ENCODE data around the gene KRT73. TPM values are rescaled to one million over a fixed set of nuclear protein-coding genes. Genes with fewer than 3 reads are reported as not detected.

Gene KRT73
- total and polyA plus RNA-seq, 4 donors, result 0.10 to 0.33 TPM; not detected in 2

- H3K27ac ChIP-seq (ENCODE audit: low read depth, low read length), result no peak overlapping the region
- no peaks in the 10 kb centered on the region for H3K9me3 ChIP-seq (ENCODE audit: control insufficient read depth, insufficient read depth, low read length)
- H3K27me3 ChIP-seq (ENCODE audit: control insufficient read depth, insufficient read depth, low read length), result no peaks in the 10 kb centered on the region
- H3K4me1 ChIP-seq (ENCODE audit: control insufficient read depth, insufficient read depth, low read length), result peaks cover 8% of the 10 kb centered on the region
- no peak overlapping the region for H3K4me3 ChIP-seq (ENCODE audit: low read depth, low read length)
- H3K36me3 ChIP-seq (ENCODE audit: control insufficient read depth, insufficient read depth, low read length), result no peaks in the 10 kb centered on the region
- no peak for DNase-seq (ENCODE audit: low read depth in 4 of 6, low spot score in 6 of 6)
- WGBS (ENCODE audit: insufficient coverage), result 91% methylated on average over 8 of the region's 12 CpGs
These were observed 50.2 kb downstream of the KRT73 start for GRCh38 chr12:52568111-52568510.

GRCh38 chr12:52566847-52567291 lies 51.5 kb downstream of the KRT73 start:
- Histone ChIP-seq H3K9me3 (ENCODE audit: control insufficient read depth, insufficient read depth, low read length) (no peaks in the 10 kb centered on the region), H3K4me3 (ENCODE audit: low read depth, low read length) (no peak overlapping the region), H3K36me3 (ENCODE audit: control insufficient read depth, insufficient read depth, low read length) (no peaks in the 10 kb centered on the region), H3K27me3 (ENCODE audit: control insufficient read depth, insufficient read depth, low read length) (peaks cover 4% of the 10 kb centered on the region), H3K4me1 (ENCODE audit: control insufficient read depth, insufficient read depth, low read length) (peaks cover 8% of the 10 kb centered on the region), H3K27ac (ENCODE audit: low read depth, low read length) (no peak overlapping the region)
- WGBS (ENCODE audit: insufficient coverage), result 76% methylated on average over 5 of the region's 8 CpGs
- DNase-seq (ENCODE audit: low read depth in 4 of 6, low spot score in 6 of 6), result peak in 1 of 6 donors; percentile 26

GRCh38 chr12:52564582-52564981 lies 53.8 kb downstream of the KRT73 start:
- no peak overlapping the region for H3K4me3 ChIP-seq (ENCODE audit: low read depth, low read length)
- peaks cover 4% of the 10 kb centered on the region for H3K27me3 ChIP-seq (ENCODE audit: control insufficient read depth, insufficient read depth, low read length)
- no peaks in the 10 kb centered on the region for H3K9me3 ChIP-seq (ENCODE audit: control insufficient read depth, insufficient read depth, low read length)
- no peak for DNase-seq (ENCODE audit: low read depth in 4 of 6, low spot score in 6 of 6)
- 38% methylated on average over 1 of the region's 1 CpG for WGBS (ENCODE audit: insufficient coverage)
- H3K36me3 ChIP-seq (ENCODE audit: control insufficient read depth, insufficient read depth, low read length), result no peaks in the 10 kb centered on the region
- peaks cover 8% of the 10 kb centered on the region for H3K4me1 ChIP-seq (ENCODE audit: control insufficient read depth, insufficient read depth, low read length)
- no peak overlapping the region for H3K27ac ChIP-seq (ENCODE audit: low read depth, low read length)

GRCh38 chr12:52561880-52562449 lies 56.4 kb downstream of the KRT73 start:
- H3K27ac ChIP-seq (ENCODE audit: low read depth, low read length), result no peak overlapping the region
- no peak for DNase-seq (ENCODE audit: low read depth in 4 of 6, low spot score in 6 of 6)
- H3K27me3 ChIP-seq (ENCODE audit: control insufficient read depth, insufficient read depth, low read length), result peaks cover 7% of the 10 kb centered on the region
- H3K36me3 ChIP-seq (ENCODE audit: control insufficient read depth, insufficient read depth, low read length), result no peaks in the 10 kb centered on the region
- 68% methylated on average over 2 of the region's 3 CpGs for WGBS (ENCODE audit: insufficient coverage)
- no peaks in the 10 kb centered on the region for H3K9me3 ChIP-seq (ENCODE audit: control insufficient read depth, insufficient read depth, low read length)
- H3K4me1 ChIP-seq (ENCODE audit: control insufficient read depth, insufficient read depth, low read length), result peaks cover 8% of the 10 kb centered on the region
- H3K4me3 ChIP-seq (ENCODE audit: low read depth, low read length), result no peak overlapping the region

GRCh38 chr12:52559979-52560378 lies 58.4 kb downstream of the KRT73 start:
- peaks cover 5% of the 10 kb centered on the region for H3K4me1 ChIP-seq (ENCODE audit: control insufficient read depth, insufficient read depth, low read length)
- no peaks in the 10 kb centered on the region for H3K36me3 ChIP-seq (ENCODE audit: control insufficient read depth, insufficient read depth, low read length)
- H3K27me3 ChIP-seq (ENCODE audit: control insufficient read depth, insufficient read depth, low read length), result peaks cover 7% of the 10 kb centered on the region
- H3K9me3 ChIP-seq (ENCODE audit: control insufficient read depth, insufficient read depth, low read length), result no peaks in the 10 kb centered on the region
- H3K27ac ChIP-seq (ENCODE audit: low read depth, low read length), result no peak overlapping the region
- 89% methylated on average over 4 of the region's 4 CpGs for WGBS (ENCODE audit: insufficient coverage)
- no peak for DNase-seq (ENCODE audit: low read depth in 4 of 6, low spot score in 6 of 6)
- no peak overlapping the region for H3K4me3 ChIP-seq (ENCODE audit: low read depth, low read length)

- no peaks in the 10 kb centered on the region for H3K36me3 ChIP-seq (ENCODE audit: control insufficient read depth, insufficient read depth, low read length)
These were observed 59.4 kb downstream of the KRT73 start for GRCh38 chr12:52558781-52559445.

More at GRCh38 chr12:52558781-52559445, 59.4 kb downstream of the KRT73 start:
- H3K9me3 ChIP-seq (ENCODE audit: control insufficient read depth, insufficient read depth, low read length), result no peaks in the 10 kb centered on the region
- H3K27ac ChIP-seq (ENCODE audit: low read depth, low read length), result no peak overlapping the region
- H3K4me1 ChIP-seq (ENCODE audit: control insufficient read depth, insufficient read depth, low read length), result peaks cover 5% of the 10 kb centered on the region
- no peak overlapping the region for H3K4me3 ChIP-seq (ENCODE audit: low read depth, low read length)
- no peak for DNase-seq (ENCODE audit: low read depth in 4 of 6, low spot score in 6 of 6)
- H3K27me3 ChIP-seq (ENCODE audit: control insufficient read depth, insufficient read depth, low read length), result peaks cover 7% of the 10 kb centered on the region
- 51% methylated on average over 3 of the region's 8 CpGs for WGBS (ENCODE audit: insufficient coverage)

Other genes with a start within 250 kb of the KRT73 start
- not detected for gene KRT84, start 232.9 kb downstream of the KRT73 start, total RNA-seq
- not detected for gene KRT84, start 232.9 kb downstream of the KRT73 start, polyA plus RNA-seq (ENCODE audit: insufficient read length in 2 of 2)
- not detected for gene KRT82, start 212.2 kb downstream of the KRT73 start, total RNA-seq
- not detected for gene KRT82, start 212.2 kb downstream of the KRT73 start, polyA plus RNA-seq (ENCODE audit: insufficient read length in 2 of 2)
- under 1 TPM in 1 of 2 donors, not detected in 1; 0.06 TPM for gene KRT75, start 184.2 kb downstream of the KRT73 start, total RNA-seq
- under 1 TPM in 1 of 2 donors, not detected in 1; 0.12 TPM for gene KRT75, start 184.2 kb downstream of the KRT73 start, polyA plus RNA-seq (ENCODE audit: insufficient read length in 2 of 2)
- gene KRT6B, start 166.4 kb downstream of the KRT73 start, total RNA-seq, result not detected
- not detected for gene KRT6B, start 166.4 kb downstream of the KRT73 start, polyA plus RNA-seq (ENCODE audit: insufficient read length in 2 of 2)
- gene KRT6C, start 144.8 kb downstream of the KRT73 start, total RNA-seq, result not detected
- not detected for gene KRT6C, start 144.8 kb downstream of the KRT73 start, polyA plus RNA-seq (ENCODE audit: insufficient read length in 2 of 2)
- not detected for gene KRT6A, start 125.3 kb downstream of the KRT73 start, total RNA-seq
- gene KRT6A, start 125.3 kb downstream of the KRT73 start, polyA plus RNA-seq (ENCODE audit: insufficient read length in 2 of 2), result not detected
- gene KRT5, start 98.2 kb downstream of the KRT73 start, total RNA-seq, result under 1 TPM in 1 of 2 donors, not detected in 1; 0.99 TPM
- under 1 TPM; 0.27 to 0.68 TPM for gene KRT5, start 98.2 kb downstream of the KRT73 start, polyA plus RNA-seq (ENCODE audit: insufficient read length in 2 of 2)
- under 1 TPM in 1 of 2 donors, not detected in 1; 0.06 TPM for gene KRT71, start 65.4 kb downstream of the KRT73 start, total RNA-seq
- gene KRT71, start 65.4 kb downstream of the KRT73 start, polyA plus RNA-seq (ENCODE audit: insufficient read length in 2 of 2), result under 1 TPM; 0.33 to 0.35 TPM
- under 1 TPM in 1 of 2 donors, not detected in 1; 0.10 TPM for gene KRT74, start 44.7 kb downstream of the KRT73 start, total RNA-seq
- gene KRT74, start 44.7 kb downstream of the KRT73 start, polyA plus RNA-seq (ENCODE audit: insufficient read length in 2 of 2), result under 1 TPM in 1 of 2 donors, not detected in 1; 0.20 TPM
- under 1 TPM; 0.10 to 0.11 TPM for gene KRT72, start 17.1 kb downstream of the KRT73 start, total RNA-seq
- under 1 TPM; 0.29 to 0.51 TPM for gene KRT72, start 17.1 kb downstream of the KRT73 start, polyA plus RNA-seq (ENCODE audit: insufficient read length in 2 of 2)
- gene KRT2, start 33.7 kb upstream of the KRT73 start, total RNA-seq, result under 1 TPM in 1 of 2 donors, not detected in 1; 0.30 TPM
- gene KRT2, start 33.7 kb upstream of the KRT73 start, polyA plus RNA-seq (ENCODE audit: insufficient read length in 2 of 2), result under 1 TPM; 0.18 to 0.25 TPM
- gene KRT1, start 61.8 kb upstream of the KRT73 start, total RNA-seq, result 1 to 10 TPM in 1 of 2 donors, under 1 TPM in 1; 0.44 to 2.1 TPM
- under 1 TPM; 0.17 to 0.51 TPM for gene KRT1, start 61.8 kb upstream of the KRT73 start, polyA plus RNA-seq (ENCODE audit: insufficient read length in 2 of 2)
- under 1 TPM; 0.06 to 0.10 TPM for gene KRT77, start 85.0 kb upstream of the KRT73 start, total RNA-seq
- 1 to 10 TPM in 1 of 2 donors, under 1 TPM in 1; 0.29 to 2.2 TPM for gene KRT77, start 85.0 kb upstream of the KRT73 start, polyA plus RNA-seq (ENCODE audit: insufficient read length in 2 of 2)
- not detected for gene KRT76, start 158.8 kb upstream of the KRT73 start, total RNA-seq
- gene KRT76, start 158.8 kb upstream of the KRT73 start, polyA plus RNA-seq (ENCODE audit: insufficient read length in 2 of 2), result not detected
- gene KRT3, start 177.6 kb upstream of the KRT73 start, total RNA-seq, result under 1 TPM in 1 of 2 donors, not detected in 1; 0.10 TPM
- gene KRT3, start 177.6 kb upstream of the KRT73 start, polyA plus RNA-seq (ENCODE audit: insufficient read length in 2 of 2), result under 1 TPM in 1 of 2 donors, not detected in 1; 0.21 TPM
- under 1 TPM in 1 of 2 donors, not detected in 1; 0.11 TPM for gene KRT4, start 195.6 kb upstream of the KRT73 start, total RNA-seq
- under 1 TPM; 0.14 to 0.20 TPM for gene KRT4, start 195.6 kb upstream of the KRT73 start, polyA plus RNA-seq (ENCODE audit: insufficient read length in 2 of 2)
- gene KRT79, start 215.8 kb upstream of the KRT73 start, total RNA-seq, result under 1 TPM; 0.10 to 0.28 TPM
- gene KRT79, start 215.8 kb upstream of the KRT73 start, polyA plus RNA-seq (ENCODE audit: insufficient read length in 2 of 2), result 1 to 10 TPM; 1.4 TPM
- gene KRT78, start 230.4 kb upstream of the KRT73 start, total RNA-seq, result under 1 TPM in 1 of 2 donors, not detected in 1; 0.11 TPM
- gene KRT78, start 230.4 kb upstream of the KRT73 start, polyA plus RNA-seq (ENCODE audit: insufficient read length in 2 of 2), result not detected

Data from spinal cord (tissue), 10 donors.